Progenitor cell of endocrine pancreas (in vitro differentiated cells): ENCODE measurements around the gene PLOD3. TPM values are rescaled to one million over a fixed set of nuclear protein-coding genes. Genes with fewer than 3 reads are reported as not detected.

Source experiments
- DNase-seq: peaks from one replicate; pipeline ENCODE4 v3.0.0; 2021; ENCODE audit warnings: low spot score; ENCODE audit not compliant: unreplicated experiment
- H3K27ac Mint-ChIP-seq: 2 replicates; pipeline ENCODE4 v1.8.0; 2021; ENCODE audit warnings: mild to moderate bottlenecking, moderate library complexity, mixed read lengths
- H3K27me3 Mint-ChIP-seq: 2 replicates; pipeline ENCODE4 v1.8.0; 2021; ENCODE audit warnings: mixed read lengths
- H3K36me3 Mint-ChIP-seq: 2 replicates; pipeline ENCODE4 v1.8.0; 2022; ENCODE audit warnings: mixed read lengths; ENCODE audit not compliant: insufficient read depth
- H3K4me1 Mint-ChIP-seq: 2 replicates; pipeline ENCODE4 v1.8.0; 2021; ENCODE audit warnings: low read depth, mixed read lengths
- H3K4me3 Mint-ChIP-seq: 2 replicates; pipeline ENCODE4 v1.8.0; 2021; ENCODE audit warnings: low read depth, mild to moderate bottlenecking, moderate library complexity, mixed read lengths
- H3K9me3 Mint-ChIP-seq: 2 replicates; pipeline ENCODE4 v1.8.0; 2021; ENCODE audit warnings: low read depth, mixed read lengths
- CTCF ChIP-seq: fragments of 200-600 bp; sonication (generic); IDR thresholded peaks from one replicate; pipeline ENCODE4 v1.5.0; 2021; ENCODE audit warnings: antibody characterized with exemption, mild to moderate bottlenecking; ENCODE audit not compliant: unreplicated experiment
- total RNA-seq: library from RNA; stranded (reverse); gene quantifications from 2 replicates; pipeline ENCODE4 v1.2.1, GENCODE V29; 2021

Gene PLOD3
- total RNA-seq, 1 donor from 2014 or later, result 89.8 TPM

GRCh38 chr7:101175664-101176063 lies 41.7 kb downstream of the PLOD3 start:
- DNase-seq, result no peak
- no peak overlapping the region for H3K27ac Mint-ChIP-seq
- peaks cover 1% of the 10 kb centered on the region for H3K36me3 Mint-ChIP-seq
- H3K4me1 Mint-ChIP-seq, result peaks cover 2% of the 10 kb centered on the region
- H3K9me3 Mint-ChIP-seq, result no peaks in the 10 kb centered on the region
- no peak for TF ChIP-seq CTCF
- no peak overlapping the region for H3K4me3 Mint-ChIP-seq
- H3K27me3 Mint-ChIP-seq, result peaks cover 89% of the 10 kb centered on the region

GRCh38 chr7:101174322-101174854 lies 43.0 kb downstream of the PLOD3 start:
- DNase-seq, result no peak
- Mint-ChIP-seq H3K27ac (no peak overlapping the region), H3K4me3 (no peak overlapping the region), H3K9me3 (no peaks in the 10 kb centered on the region), H3K36me3 (peaks cover 1% of the 10 kb centered on the region), H3K4me1 (peaks cover 4% of the 10 kb centered on the region), H3K27me3 (peaks cover 94% of the 10 kb centered on the region)
- TF ChIP-seq CTCF, result no peak

GRCh38 chr7:101173752-101174244 lies 43.6 kb downstream of the PLOD3 start:
- Mint-ChIP-seq H3K4me3 (no peak overlapping the region), H3K27ac (no peak overlapping the region)
- DNase-seq, result no peak

GRCh38 chr7:101172854-101173751 lies 44.3 kb downstream of the PLOD3 start:
- H3K4me3 Mint-ChIP-seq, result no peak overlapping the region
- peaks cover 95% of the 10 kb centered on the region for H3K27me3 Mint-ChIP-seq
- H3K27ac Mint-ChIP-seq, result no peak overlapping the region
- H3K4me1 Mint-ChIP-seq, result peaks cover 2% of the 10 kb centered on the region
- DNase-seq, result no peak
- peaks cover 1% of the 10 kb centered on the region for H3K36me3 Mint-ChIP-seq
- TF ChIP-seq CTCF, result no peak
- H3K9me3 Mint-ChIP-seq, result no peaks in the 10 kb centered on the region

More at GRCh38 chr7:101173752-101174244, 43.6 kb downstream of the PLOD3 start:
- TF ChIP-seq CTCF, result no peak
- H3K9me3 Mint-ChIP-seq, result no peaks in the 10 kb centered on the region
- H3K36me3 Mint-ChIP-seq, result peaks cover 1% of the 10 kb centered on the region
- H3K4me1 Mint-ChIP-seq, result peaks cover 2% of the 10 kb centered on the region
- H3K27me3 Mint-ChIP-seq, result peaks cover 94% of the 10 kb centered on the region

- peaks cover 1% of the 10 kb centered on the region for H3K36me3 Mint-ChIP-seq
- peaks cover 95% of the 10 kb centered on the region for H3K27me3 Mint-ChIP-seq
Measured at GRCh38 chr7:101172005-101172853, 45.2 kb downstream of the PLOD3 start.

More at GRCh38 chr7:101172005-101172853, 45.2 kb downstream of the PLOD3 start:
- peaks cover 2% of the 10 kb centered on the region for H3K4me1 Mint-ChIP-seq
- no peak for TF ChIP-seq CTCF
- no peak for DNase-seq
- no peak overlapping the region for H3K27ac Mint-ChIP-seq
- no peak overlapping the region for H3K4me3 Mint-ChIP-seq
- no peaks in the 10 kb centered on the region for H3K9me3 Mint-ChIP-seq
